HG03439 (cell line): Measurements from ENCODE around the gene ABCC3.

Source experiments
- ATAC-seq: cut with Tn5 transposase; IDR thresholded peaks from one replicate; pipeline ENCODE4 v1.9.1; 2021; ENCODE audit warnings: mild to moderate bottlenecking, moderate library complexity; ENCODE audit not compliant: unreplicated experiment

ABCC3 gene

DNA sequence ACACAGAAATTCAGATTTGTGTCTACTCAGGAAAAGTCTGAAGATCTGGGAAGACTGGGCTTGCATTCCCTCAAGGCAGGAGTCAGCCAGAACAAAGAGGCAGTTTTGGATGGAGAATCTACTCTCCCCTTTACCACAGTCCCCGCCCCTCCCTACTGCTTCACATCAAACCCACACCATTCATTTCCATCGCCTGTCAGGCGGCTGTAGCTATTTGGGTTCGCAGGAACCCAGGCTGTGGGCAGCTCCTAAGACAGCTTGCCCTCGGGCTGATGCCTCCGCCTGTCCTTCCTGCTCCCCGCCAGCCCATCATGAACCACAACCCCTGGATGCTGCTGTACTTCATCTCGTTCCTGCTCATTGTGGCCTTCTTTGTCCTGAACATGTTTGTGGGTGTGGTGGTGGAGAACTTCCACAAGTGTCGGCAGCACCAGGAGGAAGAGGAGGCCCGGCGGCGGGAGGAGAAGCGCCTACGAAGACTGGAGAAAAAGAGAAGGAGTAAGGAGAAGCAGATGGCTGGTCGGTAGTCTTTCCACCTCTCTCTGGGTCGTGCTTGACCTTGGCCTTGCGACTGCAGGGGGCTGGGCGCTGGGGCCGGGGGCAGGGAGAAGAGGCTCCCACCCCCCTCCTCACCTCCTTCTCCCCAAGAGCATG is 27.0 kb upstream of the ABCC3 start:
- ATAC-seq: no peak

DNA sequence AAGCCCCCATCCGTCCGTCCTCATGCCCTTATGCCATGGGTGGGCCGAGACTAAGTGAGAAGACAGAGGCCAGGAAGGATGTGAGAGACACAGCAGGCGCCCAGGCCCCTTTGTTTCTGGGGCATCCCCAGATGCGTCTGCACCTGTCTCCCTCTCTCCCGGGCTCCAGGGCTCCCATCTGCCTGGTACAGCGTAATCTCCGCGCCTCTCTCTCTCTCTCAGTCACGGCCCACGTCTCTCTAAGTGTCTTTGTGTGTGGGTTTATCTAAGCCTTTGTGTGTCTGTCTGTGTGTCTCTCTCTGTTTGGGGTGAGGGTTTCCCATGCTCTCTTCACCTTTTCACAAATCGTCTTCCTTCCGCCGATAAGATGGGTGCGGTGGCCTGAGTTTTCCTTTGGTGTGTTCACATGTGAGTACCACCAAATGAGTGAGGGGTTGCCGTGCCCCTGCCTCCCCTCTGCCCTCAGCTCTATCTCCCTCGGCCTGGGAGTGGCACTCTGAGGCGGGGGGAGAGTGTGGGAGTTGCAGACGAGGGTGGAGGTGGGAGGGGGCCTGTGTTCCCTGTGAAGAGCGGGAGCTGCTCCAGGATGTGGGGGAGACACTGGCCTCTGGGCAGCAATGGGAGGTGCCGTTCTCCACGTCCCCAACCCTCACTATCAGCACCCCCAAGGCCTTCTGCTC is 25.8 kb upstream of the ABCC3 start:
- no peak for ATAC-seq

DNA sequence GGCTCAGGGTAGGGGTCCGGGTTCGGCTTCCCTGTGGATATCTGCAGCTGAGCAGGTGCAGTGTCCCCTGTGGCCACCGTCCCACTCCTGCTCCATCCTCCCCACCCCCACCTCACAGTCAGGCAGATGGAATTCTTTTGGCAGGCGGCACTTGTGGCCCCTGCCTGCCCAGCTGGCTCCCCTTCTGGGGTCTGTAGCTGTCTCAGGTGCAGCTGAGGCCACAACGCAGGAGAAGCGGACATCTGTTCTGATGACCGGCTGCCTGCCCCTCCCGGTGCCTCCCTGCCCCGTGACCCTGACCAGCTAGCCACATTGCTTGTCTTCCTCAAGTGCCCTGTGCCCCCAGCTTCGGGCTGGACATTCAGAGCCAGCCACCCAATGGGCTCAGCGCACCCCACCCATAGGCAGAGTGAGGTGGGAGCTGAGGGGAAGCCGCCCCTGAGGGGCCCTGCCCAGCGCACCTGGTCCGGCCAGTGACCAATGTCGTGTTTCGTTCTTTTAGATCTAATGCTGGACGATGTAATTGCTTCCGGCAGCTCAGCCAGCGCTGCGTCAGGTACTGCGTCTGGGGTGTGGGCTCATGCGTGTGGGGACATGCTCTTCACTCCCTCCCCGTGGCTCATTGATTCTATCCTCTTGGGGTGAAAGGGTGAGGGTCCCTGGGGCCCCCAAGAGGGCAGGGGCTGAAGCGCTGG is 25.2 kb upstream of the ABCC3 start:
- no peak for ATAC-seq

DNA sequence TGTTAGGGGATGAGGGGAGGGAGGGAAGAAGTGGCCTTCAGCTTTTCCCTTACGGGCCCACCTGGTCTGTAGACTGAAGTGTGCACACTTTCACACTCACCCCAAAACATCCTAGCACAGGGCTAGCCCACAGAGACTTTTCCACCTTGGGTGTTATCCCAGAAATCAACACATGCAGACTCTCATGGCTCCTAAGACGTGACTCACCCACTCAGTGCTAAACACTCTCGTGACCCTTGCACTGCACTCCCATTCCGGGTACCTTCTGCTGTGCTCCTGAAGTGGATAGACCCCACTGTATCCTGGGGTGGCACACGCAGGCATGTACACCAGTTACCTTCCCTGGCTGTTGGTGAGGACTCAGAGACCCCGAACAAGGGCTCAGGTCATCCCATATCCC is 23.0 kb upstream of the ABCC3 start:
- no peak for ATAC-seq

DNA sequence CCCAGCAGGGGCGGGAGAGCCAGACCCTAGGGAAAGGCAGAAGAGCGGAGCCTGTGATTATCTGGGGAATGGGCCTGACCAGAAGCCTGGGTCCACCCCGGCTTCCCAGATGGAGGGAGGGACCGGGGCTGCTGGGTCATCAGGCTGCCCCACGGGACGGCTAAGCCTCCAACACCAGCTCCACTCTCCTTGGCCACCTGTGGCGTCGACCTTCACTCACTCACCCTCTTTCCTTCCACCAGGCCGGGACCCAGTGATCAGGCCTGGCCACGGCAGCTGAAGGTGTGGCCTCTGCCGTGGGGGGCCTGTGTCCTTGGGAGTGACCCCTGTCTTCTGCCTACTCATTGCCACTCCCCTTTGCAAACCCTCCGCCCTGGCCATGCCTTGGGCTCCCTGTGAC is 22.4 kb upstream of the ABCC3 start:
- no peak for ATAC-seq

DNA sequence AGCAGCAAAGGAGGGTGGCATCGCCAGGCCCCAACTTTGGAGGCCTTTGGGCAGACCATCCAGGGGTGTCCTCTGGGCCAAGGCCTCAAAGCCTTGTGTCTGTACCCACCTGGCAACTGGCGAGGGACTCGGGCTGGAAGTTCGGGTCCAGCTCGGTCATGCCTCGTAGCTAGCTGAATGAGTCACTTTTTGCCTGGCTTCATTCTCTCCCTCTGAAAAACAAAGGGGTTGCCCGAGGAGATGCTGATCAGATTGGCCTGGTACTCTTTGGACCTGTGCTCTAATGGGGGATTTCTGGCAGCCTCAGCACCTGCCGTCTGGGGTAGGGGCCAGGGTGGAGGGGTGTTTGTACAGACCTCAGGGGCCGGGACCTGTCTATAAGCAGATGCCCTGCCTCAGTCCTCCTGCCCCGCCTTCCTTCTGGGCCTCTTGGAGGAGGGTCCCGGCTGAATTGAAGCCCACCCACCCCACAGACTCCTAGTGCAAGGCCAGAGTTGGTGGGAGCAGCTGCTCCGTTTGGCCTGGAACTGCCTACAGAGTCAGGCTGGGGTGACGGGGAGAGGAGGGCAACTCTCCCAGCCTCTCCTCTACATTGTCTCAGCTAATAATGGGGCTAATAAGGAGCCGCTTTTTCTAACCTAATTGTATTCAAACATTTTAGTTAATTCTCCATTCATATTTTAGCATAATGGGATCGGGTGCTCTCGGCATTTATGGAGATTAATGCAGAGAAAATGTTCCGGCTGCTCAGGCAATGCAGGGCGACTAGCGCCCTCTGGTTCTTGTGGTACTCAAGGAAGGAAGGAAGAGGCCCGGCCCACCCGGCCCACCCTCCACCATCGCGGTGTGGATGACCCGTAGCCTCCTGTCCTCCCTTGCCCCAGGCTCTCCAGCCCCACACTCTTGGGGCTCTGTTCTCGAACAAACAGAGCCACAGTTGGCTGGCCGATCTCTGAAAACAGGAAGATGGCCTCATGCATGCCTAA is 21.4 kb upstream of the ABCC3 start:
- no peak for ATAC-seq

DNA sequence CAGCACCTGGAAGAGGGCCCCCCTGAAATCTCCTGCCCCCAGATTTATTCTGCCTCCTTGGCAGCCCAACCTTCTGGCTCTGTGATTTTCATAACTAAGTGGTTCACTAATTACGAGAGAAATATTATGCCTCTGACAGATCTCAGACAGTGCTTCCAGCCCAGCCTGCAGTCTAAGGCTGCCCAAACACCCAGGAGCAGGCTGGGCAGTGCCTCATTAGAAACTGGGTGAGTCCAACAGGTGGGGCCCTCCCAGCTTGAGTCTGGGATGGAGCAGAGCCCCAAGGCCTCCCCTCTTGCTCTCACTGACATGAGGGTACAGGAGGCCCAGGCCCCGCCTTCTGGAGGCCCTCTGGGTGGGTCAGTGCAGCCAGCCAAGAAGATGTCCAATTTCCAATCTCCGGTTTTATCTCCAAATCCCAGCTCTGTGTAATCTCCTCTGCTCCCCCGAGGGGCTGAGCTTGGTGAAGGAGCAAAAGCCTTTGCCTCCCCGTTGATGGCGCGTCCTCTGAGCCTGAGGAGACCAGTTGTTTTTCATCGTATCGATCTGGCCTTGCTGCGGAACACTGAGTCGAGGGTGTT is 20.1 kb upstream of the ABCC3 start:
- no peak for ATAC-seq

DNA sequence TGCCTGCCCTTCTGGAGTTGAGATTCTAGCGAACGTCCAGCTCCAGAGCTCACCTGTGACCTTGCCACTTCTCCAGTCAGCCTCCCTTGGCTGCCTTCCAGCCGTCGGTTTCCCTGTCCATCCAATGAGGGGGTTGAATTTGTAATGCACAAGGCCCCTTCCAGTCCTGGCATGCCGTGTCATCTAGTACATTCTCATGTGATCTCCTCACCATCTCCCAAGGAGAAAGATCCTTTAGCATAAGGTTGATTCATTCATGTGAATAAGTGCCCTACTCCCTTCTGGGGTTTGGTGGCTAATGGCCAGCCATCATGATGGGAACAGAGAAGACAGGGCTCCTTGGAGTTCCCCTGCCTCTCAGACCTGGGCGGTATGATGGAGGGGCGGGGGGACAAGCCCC is 18.9 kb upstream of the ABCC3 start:
- ATAC-seq: no peak

DNA sequence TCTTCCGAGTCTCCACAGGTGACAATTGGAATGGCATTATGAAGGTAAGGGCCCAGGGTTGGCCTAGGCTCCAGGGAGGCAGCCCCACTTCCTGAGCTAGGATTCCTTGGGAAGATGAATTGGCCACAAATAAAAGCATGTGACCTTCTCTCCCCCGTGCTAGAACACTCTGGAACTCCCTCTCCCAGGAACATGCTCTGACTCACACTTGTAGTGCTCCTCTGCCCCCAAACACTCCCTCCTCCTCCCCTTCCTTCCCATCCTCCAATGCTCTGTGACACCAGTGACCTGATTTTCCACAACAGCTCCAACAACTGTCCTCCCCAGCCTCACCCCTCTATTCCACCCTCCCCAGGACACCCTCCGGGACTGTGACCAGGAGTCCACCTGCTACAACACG is 16.4 kb upstream of the ABCC3 start:
- no peak for ATAC-seq

DNA sequence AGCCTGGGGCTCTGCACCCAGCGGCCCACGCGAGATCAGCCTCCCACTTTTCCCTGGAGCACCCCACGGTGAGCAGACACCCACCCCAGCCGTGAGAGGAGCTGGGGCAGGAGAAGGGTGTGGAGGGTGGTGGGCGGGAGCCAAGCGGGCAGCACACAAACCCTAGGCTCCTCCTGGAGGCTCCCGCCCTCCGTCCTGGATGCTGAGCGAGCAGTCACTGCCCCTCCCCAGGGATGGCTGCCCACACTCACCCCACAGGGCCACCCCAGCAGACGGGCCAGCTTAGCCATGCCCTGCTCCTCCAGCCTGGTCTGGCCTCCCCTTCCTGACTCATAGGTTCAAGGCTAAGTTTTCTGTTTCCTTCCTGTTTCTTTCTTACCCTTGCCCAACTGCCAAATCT is 15.7 kb upstream of the ABCC3 start:
- ATAC-seq: no peak

DNA sequence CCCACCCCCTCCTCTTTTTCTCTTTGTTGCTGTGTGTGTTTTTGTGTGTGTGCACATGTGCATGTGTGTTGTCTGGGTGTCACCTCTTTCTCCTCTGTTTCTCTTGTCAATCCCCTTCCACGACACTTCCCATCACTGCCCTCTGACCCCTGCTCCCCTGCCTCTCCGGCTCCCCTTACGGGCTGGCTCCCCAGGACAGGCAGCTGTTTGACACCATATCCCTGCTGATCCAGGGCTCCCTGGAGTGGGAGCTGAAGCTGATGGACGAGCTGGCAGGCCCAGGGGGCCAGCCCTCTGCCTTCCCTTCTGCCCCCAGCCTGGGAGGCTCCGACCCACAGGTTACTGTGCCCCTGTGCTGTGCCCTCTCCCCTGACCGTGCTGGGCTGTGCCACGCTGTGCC is 15.2 kb upstream of the ABCC3 start:
- ATAC-seq: no peak

DNA sequence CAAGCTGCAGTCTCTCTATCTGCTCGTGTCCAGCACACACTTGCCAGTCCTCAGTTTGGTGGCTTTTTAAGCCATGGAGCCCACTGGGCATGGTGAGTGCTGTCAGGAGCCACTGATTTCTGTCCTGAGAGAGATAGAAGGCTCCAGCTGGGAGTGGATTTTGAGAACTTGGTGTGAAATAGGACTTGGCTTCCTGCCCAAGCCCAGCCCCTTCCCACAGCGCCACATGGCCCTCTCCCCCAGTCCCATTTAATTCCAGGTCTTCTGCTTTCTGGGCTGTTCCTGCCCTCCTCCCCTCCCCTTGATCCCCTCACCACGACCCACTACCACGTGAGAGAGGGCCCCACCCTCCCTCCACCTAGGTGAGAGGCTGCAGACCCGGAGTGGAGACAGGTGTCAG is 14.4 kb upstream of the ABCC3 start:
- ATAC-seq: no peak

DNA sequence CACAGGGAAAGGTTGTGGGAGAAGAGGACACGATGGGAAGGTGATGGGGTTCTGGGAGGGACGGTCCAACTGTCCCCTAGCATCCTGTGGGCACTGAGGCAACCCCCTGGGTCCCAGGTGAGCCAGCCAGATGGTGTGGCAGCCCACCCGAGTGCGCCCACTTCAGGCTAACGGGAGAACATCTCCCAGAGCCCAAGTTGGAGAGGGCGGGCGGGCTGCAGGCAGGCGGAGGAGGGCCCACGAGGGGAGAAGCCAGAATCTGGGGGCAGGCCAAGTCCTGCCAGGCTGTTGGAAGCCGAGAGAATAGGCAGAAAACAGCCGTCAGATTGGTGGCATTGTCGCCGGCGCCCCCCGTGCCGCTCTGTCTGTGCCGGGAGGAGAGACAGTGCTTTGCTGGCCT is 13.8 kb upstream of the ABCC3 start:
- no peak for ATAC-seq

DNA sequence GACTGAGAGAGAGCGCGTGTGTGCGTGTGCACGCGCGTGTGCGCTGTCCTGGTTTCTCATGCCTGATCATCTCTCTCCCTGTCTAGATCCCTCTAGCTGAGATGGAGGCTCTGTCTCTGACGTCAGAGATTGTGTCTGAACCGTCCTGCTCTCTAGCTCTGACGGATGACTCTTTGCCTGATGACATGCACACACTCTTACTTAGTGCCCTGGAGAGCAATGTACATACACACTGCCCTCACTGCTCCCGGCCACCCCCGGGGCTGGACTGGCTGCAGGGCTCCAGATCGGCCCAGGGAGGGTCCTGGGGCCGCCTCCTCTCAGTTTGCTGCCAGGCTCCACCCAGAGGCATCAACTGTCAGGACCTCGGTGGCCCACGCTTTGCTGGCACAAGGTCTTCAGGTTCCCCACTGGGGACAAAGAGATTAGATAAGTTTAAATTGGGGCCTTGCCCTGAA is 13.1 kb upstream of the ABCC3 start:
- no peak for ATAC-seq

DNA sequence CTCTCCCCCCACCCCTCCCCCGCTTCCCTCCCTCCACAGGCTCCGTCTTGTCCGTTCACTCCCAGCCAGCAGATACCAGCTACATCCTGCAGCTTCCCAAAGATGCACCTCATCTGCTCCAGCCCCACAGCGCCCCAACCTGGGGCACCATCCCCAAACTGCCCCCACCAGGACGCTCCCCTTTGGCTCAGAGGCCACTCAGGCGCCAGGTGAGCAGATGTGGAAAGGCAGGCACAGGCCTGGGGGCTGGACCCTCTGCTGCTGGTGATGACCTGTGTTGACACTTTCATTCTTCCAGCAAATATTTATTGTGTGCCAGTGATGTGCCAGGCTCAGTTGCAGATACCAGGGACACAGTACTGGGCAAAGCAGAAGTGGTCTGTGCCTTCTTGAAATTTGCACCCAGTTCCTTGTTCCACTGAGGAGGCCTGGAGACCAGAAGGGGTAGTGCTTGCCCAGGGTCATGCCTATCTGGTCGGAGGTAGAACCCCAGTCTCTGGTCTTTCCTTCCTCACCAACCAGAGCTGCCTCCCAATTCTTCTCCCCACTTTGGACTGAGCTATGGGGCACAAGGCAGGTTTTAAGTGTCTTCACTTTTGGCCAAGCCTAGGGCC is 10.3 kb upstream of the ABCC3 start:
- no peak for ATAC-seq

DNA sequence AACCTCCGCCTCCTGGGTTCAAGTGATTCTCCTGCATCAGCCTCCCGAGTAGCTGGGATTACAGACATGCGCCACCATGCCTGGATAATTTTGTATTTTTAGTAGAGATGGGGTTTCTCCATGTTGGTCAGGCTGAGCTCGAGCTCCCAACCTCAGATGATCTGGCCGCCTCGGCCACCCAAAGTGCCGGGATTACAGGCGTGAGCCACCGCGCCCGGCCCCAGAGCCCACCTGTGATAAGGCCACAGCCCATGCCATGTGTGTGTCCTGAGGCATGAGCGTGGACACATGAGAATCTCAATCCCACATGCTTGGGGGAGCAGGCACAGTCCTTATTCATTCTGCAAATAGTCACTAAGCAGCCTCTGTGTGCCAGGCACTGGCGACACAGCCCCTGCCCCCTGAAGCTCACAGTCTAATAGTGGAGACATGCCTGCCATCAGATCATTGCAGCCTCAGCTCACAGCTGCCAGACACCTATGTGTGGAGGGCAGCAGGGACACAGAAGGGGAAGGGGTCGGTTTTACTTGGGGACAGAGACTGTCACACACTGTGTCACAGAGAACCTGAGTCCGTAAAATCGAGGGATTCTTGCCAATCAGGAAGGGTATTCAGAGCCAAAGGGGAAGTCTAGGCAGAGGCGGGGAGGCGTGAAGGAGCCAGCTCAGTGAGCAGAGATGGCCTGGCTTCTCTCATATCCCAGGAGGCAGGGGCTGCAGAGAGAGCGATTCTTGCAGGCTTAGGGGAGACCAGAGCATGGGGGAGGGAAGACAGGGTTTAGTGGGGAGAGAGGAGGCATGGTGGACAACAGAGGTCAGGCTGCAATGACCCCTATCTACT is 9.4 kb upstream of the ABCC3 start:
- no peak for ATAC-seq

DNA sequence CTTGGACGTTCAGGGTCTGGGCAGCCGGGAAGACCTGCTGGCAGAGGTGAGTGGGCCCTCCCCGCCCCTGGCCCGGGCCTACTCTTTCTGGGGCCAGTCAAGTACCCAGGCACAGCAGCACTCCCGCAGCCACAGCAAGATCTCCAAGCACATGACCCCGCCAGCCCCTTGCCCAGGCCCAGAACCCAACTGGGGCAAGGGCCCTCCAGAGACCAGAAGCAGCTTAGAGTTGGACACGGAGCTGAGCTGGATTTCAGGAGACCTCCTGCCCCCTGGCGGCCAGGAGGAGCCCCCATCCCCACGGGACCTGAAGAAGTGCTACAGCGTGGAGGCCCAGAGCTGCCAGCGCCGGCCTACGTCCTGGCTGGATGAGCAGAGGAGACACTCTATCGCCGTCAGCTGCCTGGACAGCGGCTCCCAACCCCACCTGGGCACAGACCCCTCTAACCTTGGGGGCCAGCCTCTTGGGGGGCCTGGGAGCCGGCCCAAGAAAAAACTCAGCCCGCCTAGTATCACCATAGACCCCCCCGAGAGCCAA is 8.6 kb upstream of the ABCC3 start:
- no peak for ATAC-seq

DNA sequence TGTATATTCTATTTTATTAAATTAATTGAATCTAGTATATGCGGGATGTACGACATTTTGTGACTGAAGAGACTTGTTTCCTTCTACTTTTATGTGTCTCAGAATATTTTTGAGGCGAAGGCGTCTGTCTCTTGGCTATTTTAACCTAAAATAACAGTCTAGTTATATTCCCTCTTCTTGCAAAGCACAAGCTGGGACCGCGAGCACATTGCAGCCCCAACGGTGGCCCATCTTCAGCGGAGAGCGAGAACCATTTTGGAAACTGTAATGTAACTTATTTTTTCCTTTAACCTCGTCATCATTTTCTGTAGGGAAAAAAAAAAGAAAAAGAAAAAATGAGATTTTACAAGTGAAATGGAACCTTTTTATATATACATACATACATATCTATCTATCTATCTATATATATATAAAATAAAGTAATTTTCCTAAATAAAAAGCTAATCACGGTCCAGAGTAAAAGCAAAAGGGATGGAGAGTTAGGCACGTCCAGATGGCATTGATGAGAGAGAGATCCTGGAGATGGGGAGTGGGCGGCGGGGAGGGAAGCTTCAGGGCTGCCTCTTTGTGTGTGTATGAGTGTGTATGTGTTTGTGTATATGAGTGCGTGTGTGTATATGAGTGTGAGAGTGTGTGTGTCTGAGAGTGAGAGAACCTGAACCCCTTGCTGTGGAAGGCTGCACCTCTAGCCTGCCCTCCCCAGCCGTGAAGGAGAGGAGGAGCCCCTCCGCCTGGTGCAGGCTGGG is 7.5 kb upstream of the ABCC3 start:
- no peak for ATAC-seq
